ENCODE measurements around the gene KIF3C. TPM values are rescaled to one million over a fixed set of nuclear protein-coding genes. Genes with fewer than 3 reads are reported as not detected.

The KIF3C gene
- total and polyA plus RNA-seq, 9 of the 15 experiments (the other 6 are each of a cell fraction or from before 2014, with no cell fraction given): 0.69 to 6.7 (median 3.3) TPM

DNA sequence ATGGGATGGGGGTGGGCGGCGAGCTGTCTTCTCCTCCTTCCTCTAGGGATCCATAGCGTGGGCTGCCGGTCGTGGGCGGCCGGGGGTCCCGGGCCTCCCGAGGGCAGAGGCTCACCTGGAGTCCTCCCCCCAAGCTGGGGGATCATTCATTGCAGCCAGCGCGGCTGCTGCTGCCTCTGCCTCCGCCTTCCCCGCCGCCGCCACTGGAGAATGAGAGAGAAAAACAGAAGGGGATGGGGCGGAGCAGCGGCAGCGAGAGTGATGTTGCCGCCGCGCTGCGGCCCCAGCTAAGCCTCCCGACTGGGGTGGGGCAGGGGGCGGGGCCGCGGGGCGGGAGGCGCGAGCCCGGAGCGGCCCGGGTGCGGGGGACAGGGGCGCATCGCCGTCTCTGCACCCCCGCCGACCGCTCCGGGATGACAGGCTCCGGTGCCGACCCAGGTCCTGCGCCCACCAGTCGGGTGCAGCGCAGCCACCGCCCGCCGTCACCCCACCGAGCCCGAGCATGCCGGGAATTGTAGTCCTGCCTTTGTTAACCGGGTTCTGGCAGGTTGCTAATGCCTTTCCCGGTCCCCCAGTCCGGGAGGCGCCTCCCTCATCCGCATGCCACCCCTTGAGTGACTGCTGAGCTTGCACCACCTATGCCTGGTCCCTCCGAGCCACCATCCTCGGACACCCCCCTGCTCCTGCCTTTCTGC is at the start of gene KIF3C (continued):
- no peak; the same call in 1 of the 2 replicates for TF ChIP-seq TOE1 (IDR thresholded peaks at IDR 0.05; ENCODE audit: borderline replicate concordance)
- TF ChIP-seq TOE1 (CRISPR knock-in tag; IDR thresholded peaks at IDR 0.05; ENCODE audit: borderline replicate concordance, low read depth): no peak
- TF ChIP-seq KAT7 (CRISPR knock-in tag; IDR thresholded peaks at IDR 0.05; ENCODE audit: borderline replicate concordance): no peak
- no peak for TF ChIP-seq YY1 (IDR thresholded peaks at IDR 0.05; ENCODE audit: borderline replicate concordance in 1 of 3, control insufficient read depth in 1 of 3, extremely low read depth in 1 of 3, insufficient read depth in 3 of 3, insufficient read length in 1 of 3, insufficient replicate concordance in 2 of 3, low read depth in 1 of 3, low read length in 2 of 3)
- TF ChIP-seq PTBP1 (IDR thresholded peaks at IDR 0.05; ENCODE audit: low read depth, low read length): no peak
- no peak; the same call in 1 of the 2 replicates for TF ChIP-seq MTA3 (IDR thresholded peaks at IDR 0.05; ENCODE audit: borderline replicate concordance)
- TF ChIP-seq HCFC1 (IDR thresholded peaks at IDR 0.05; ENCODE audit: low read depth, low read length): peak; percentile 89
- no peak for TF ChIP-seq SRSF9 (IDR thresholded peaks at IDR 0.05; ENCODE audit: borderline replicate concordance, low read depth, low read length)
- no peak for TF ChIP-seq TEAD1 (CRISPR knock-in tag; IDR thresholded peaks at IDR 0.05)
- no peak for TF ChIP-seq ZNF3 (CRISPR knock-in tag; IDR thresholded peaks at IDR 0.05)
- TF ChIP-seq ZNF551 (CRISPR knock-in tag; IDR thresholded peaks at IDR 0.05): no peak
- no peak for TF ChIP-seq NR2F6 (CRISPR knock-in tag; IDR thresholded peaks at IDR 0.05)
- no peak for TF ChIP-seq AFF4 (CRISPR knock-in tag; IDR thresholded peaks at IDR 0.05)
- TF ChIP-seq ZMIZ1 (IDR thresholded peaks at IDR 0.05; ENCODE audit: low read depth in 2 of 2, low read length in 2 of 2): no peak
- no peak for TF ChIP-seq FOXJ3 (CRISPR knock-in tag; IDR thresholded peaks at IDR 0.05)
- no peak for TF ChIP-seq TSHZ1 (CRISPR knock-in tag; IDR thresholded peaks at IDR 0.05)
